GM18951 (cell line): ENCODE results near the gene S1PR3.
"Not testable (repeated sequence)": the region's sequence is repeated elsewhere in the genome, so short reads cannot be mapped to it uniquely, and the experiment has no call there.

Experiments used
- POLR2A ChIP-seq: IDR thresholded peaks from 4 replicates; pipeline ENCODE4 v1.6.1; 2011; ENCODE audit warnings: mild to moderate bottlenecking; ENCODE audit not compliant: insufficient read length, insufficient read depth; ENCODE audit errors: extremely low read depth
- in situ Hi-C: fragments of 300-500 bp; cut with MboI; formaldehyde crosslinking; loops from one replicate; pipeline ENCODE4 v1.12.0; 2022; ENCODE audit warnings: low sequenced_read_pairs, mixed read lengths, inconsistent platforms; ENCODE audit not compliant: unreplicated experiment

Gene S1PR3

GRCh38 chr9:88991066-88992034 lies at the start of gene S1PR3:
S1PR3 (plus strand) TSS chr9:88991468; CDS start chr9:89001201, 9,733 bp downstream.
- in situ Hi-C loops: loop anchor here (10.0 kb wide), 1 partner anchor 387 kb away; no protein-coding TSS in a partner anchor

GRCh38 chr9:88941586-88941985 lies 49.7 kb upstream of the S1PR3 start:
- in situ Hi-C loops: not testable (repeated sequence)

More at GRCh38 chr9:88991066-88992034, at the start of gene S1PR3:
- TF ChIP-seq POLR2A: no peak

- TF ChIP-seq POLR2A: no peak
- in situ Hi-C loops: no loop called here
Observed at GRCh38 chr9:88942411-88942810, 48.9 kb upstream of the S1PR3 start.

GRCh38 chr9:88945636-88946333 lies 45.5 kb upstream of the S1PR3 start:
- in situ Hi-C loops: no loop called here
- TF ChIP-seq POLR2A: no peak

- no peak for TF ChIP-seq POLR2A
- in situ Hi-C loops: no loop called here
Observed at GRCh38 chr9:88947581-88948573, 43.4 kb upstream of the S1PR3 start.

- in situ Hi-C loops: no loop called here
- TF ChIP-seq POLR2A: no peak
Observed at GRCh38 chr9:88949425-88949824, 41.8 kb upstream of the S1PR3 start.

GRCh38 chr9:88949961-88950340 lies 41.3 kb upstream of the S1PR3 start:
- in situ Hi-C loops: no loop called here

GRCh38 chr9:88950341-88951154 lies 40.7 kb upstream of the S1PR3 start:
- no peak for TF ChIP-seq POLR2A
- in situ Hi-C loops: no loop called here

More at GRCh38 chr9:88949961-88950340, 41.3 kb upstream of the S1PR3 start:
- TF ChIP-seq POLR2A: no peak

GRCh38 chr9:88951155-88951542 lies 40.1 kb upstream of the S1PR3 start:
- TF ChIP-seq POLR2A: no peak
- in situ Hi-C loops: no loop called here

GRCh38 chr9:88952086-88952615 lies 39.1 kb upstream of the S1PR3 start:
- TF ChIP-seq POLR2A: no peak
- in situ Hi-C loops: no loop called here

GRCh38 chr9:88952976-88953375 lies 38.3 kb upstream of the S1PR3 start:
- no peak for TF ChIP-seq POLR2A
- in situ Hi-C loops: no loop called here
